Daoy (cell line): Measurements from ENCODE around the gene LRRC27. TPM values are rescaled to one million over a fixed set of nuclear protein-coding genes. Genes with fewer than 3 reads are reported as not detected.
"Not testable (repeated sequence)": the region's sequence is repeated elsewhere in the genome, so short reads cannot be mapped to it uniquely, and the experiment has no call there.

Experiments used
- DNase-seq: peaks from one replicate; pipeline ENCODE4 v3.0.0-alpha.2; 2015; ENCODE audit warnings: low read depth
- total RNA-seq: library from RNA; depleted of rRNA; stranded (reverse); fragments of >200 nt; shearing (Covaris generic); gene quantifications from 2 replicates; pipeline ENCODE4 v1.2.3, GENCODE V29; 2014

LRRC27 gene
- total RNA-seq, 1 experiment from 2014 or later, result 4.6 TPM

- not testable (repeated sequence) for DNase-seq
Measured at GRCh38 chr10:132314881-132315280, 17.1 kb upstream of the LRRC27 start.

- DNase-seq, result no peak
Measured at GRCh38 chr10:132316133-132316532, 15.9 kb upstream of the LRRC27 start.

- not testable (repeated sequence) for DNase-seq
Measured at GRCh38 chr10:132317477-132317876, 14.5 kb upstream of the LRRC27 start.

- peak; percentile 84 for DNase-seq
Measured at GRCh38 chr10:132319853-132320653, 11.9 kb upstream of the LRRC27 start.

- no peak for DNase-seq
Measured at GRCh38 chr10:132320654-132321469, 11.1 kb upstream of the LRRC27 start.

- no peak for DNase-seq
Measured at GRCh38 chr10:132321726-132322125, 10.3 kb upstream of the LRRC27 start.

GRCh38 chr10:132322586-132323048, 9.4 kb upstream of the LRRC27 start:
- no peak for DNase-seq

GRCh38 chr10:132324186-132324585, 7.8 kb upstream of the LRRC27 start:
- DNase-seq, result no peak

- no peak for DNase-seq
Measured at GRCh38 chr10:132326344-132326889, 5.6 kb upstream of the LRRC27 start.

- no peak for DNase-seq
Measured at GRCh38 chr10:132326925-132327324, 5.1 kb upstream of the LRRC27 start.

GRCh38 chr10:132328106-132328505, 3.9 kb upstream of the LRRC27 start:
- DNase-seq, result no peak

GRCh38 chr10:132328738-132329137, 3.3 kb upstream of the LRRC27 start:
- DNase-seq, result no peak

- peak; percentile 73 for DNase-seq
Measured at GRCh38 chr10:132329565-132330485, 2.2 kb upstream of the LRRC27 start.

GRCh38 chr10:132330486-132330833, 1.5 kb upstream of the LRRC27 start:
- DNase-seq, result no peak

GRCh38 chr10:132332433-132332754, 401 bp downstream of the LRRC27 start:
- DNase-seq, result no peak

GRCh38 chr10:132333386-132333785, 1.4 kb downstream of the LRRC27 start:
- DNase-seq, result no peak

- no peak for DNase-seq
Measured at GRCh38 chr10:132334631-132335188, 2.7 kb downstream of the LRRC27 start.

GRCh38 chr10:132335189-132336063, 3.4 kb downstream of the LRRC27 start:
- DNase-seq, result no peak

GRCh38 chr10:132336064-132336746, 4.2 kb downstream of the LRRC27 start:
- no peak for DNase-seq

- peak; percentile 30 for DNase-seq
Measured at GRCh38 chr10:132336919-132337407, 5.0 kb downstream of the LRRC27 start.
